Midbrain (tissue), 1 donor: Measurements from ENCODE around the gene FUBP3.

Experiments
- DNase-seq: peaks from one replicate; lab custom pipeline; 2025; lab: John Stamatoyannopoulos, UW

FUBP3 gene

DNA sequence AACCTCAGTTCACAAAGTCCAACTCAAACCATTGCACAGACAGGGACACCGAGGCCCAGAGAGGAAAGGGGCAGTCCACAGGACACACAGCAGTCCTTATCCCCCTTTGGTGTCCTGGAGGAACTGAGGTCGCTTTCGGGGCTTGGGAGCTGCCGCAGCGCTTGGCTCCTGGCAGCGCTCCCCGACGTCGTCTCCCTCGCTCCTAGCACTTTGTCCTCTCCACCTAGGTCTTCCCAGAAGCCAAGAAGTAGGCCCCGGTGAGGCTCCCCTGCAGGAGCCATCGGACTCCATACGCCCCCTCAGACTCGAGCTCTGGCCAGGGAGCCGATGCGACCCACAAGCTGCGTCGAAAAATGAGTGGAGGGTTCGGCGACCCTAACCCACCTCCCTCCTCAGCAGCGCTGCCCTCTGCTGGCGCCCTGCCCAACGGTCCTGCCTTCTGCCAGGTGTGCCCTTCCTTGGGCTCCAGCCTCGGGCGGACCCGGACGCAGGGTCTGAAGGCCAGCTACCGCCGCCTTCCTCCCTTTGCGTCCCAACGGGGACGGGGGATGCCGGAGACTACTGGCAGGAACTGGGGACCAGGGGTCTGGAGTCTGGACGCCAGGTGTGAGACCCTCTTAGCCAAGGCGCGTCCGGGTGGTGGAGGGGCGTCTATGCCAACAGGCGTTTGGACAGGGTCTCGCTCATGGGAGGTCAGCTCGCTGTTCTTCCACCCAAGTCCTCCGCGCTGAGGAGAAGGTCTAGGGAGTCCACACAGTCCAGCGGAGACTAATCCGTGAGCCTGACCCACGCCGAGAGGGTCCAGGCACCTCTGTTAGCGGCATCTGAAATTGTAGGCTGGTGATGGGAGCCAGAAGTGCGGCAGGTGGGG is 83.0 kb downstream of the FUBP3 start:
- DNase-seq = no peak

DNA sequence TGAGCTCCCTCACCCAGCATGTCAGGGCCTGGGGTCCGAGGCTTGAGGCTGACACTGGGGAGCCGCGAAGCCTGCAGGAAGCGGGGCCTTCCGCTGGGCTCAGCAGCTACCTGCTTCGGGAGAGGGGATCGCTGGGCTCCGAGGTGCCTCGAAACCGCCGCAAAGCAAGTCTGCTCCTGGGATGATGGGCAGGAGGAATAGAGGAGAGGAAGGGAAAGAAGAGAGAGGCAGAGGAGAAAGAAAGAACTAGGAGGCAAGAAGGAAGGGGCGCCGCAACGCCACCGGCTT is 83.5 kb downstream of the FUBP3 start:
- DNase-seq = no peak

DNA sequence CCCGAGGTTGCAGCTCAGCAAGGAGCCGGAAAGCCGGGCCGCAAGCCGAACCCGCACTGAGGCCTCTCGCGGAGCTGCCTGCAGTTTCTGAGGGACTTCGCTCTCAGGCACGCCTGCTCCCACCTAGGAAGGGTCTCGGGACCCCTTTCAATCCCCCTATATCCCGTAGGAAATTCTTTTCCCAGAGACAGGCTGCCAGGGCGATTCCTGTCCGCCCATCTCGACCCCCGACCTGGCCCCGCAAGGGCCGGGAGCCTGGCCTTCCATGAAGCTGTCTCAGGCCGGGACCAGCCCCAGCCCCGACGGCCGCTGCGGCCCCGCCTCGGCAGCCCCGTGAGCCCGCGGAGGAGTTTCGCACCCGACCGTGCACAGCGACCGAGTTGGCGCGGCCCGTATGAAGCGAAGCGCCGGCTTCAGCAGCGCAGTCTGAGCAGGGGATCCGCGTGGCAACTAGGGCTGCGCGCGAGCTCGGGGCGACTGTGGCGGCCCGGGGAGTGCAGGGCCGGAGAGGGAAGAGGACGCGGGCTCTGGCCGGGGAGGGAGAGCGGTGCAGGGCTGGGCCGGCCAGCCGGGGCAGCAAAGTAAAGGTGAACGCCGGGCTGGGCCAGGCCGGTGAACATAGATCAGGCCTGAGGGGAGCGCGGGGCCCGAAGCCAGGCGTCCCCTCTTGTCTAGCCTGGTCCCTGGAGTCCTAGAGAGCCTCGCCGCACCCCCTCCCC is 84.0 kb downstream of the FUBP3 start:
- no peak for DNase-seq

DNA sequence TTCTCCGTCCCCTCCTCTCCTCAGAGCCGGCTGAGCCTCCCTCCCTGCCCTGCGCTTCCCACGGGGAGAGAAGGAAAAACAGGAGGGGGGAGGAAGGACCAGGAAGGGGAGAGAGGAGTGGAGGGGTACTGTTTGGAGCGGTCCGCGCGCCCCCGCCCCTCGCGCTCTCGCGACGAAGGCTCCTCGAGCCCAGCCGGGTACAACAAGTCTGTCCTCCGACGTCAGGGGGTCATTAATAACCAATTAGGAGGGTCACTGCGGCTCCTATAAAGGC is 84.5 kb downstream of the FUBP3 start:
- no peak for DNase-seq

DNA sequence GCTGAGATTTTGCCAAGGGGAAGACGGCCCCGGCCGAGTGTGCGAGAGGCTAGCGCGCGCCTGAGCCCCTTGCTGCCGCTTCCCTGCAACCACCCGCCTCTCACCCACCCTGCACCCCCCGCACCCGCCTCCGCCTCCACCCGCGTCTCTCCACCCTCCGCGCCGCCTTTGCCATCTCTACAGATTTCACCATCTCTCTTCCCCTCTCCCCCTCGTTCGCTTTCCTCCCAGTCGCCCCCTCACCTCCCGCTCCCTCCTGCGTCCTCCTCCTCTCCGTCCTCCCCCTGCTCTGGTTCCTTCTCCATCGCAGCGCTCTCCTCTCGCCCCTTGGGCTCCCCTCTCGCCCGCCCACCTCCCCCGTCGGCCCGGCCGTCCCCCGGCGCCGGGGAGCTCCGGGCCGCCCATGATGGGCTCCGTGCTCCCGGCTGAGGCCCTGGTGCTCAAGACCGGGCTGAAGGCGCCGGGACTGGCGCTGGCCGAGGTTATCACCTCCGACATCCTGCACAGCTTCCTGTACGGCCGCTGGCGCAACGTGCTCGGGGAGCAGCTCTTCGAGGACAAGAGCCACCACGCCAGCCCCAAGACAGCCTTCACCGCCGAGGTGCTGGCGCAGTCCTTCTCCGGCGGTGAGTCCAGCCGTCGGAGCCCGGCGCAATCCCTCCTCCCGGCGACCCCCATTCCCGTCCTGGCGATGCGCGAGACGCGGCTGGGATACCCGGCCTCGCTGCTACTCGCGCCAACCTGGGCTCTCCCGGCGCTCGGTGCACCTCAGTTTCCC is 85.1 kb downstream of the FUBP3 start, which contains the start of gene PRDM12:
TSS of gene PRDM12 (plus strand) at position 344 of the 778 bp plus-strand sequence. CDS start at position 404, 60 bp downstream.
- DNase-seq = no peak

DNA sequence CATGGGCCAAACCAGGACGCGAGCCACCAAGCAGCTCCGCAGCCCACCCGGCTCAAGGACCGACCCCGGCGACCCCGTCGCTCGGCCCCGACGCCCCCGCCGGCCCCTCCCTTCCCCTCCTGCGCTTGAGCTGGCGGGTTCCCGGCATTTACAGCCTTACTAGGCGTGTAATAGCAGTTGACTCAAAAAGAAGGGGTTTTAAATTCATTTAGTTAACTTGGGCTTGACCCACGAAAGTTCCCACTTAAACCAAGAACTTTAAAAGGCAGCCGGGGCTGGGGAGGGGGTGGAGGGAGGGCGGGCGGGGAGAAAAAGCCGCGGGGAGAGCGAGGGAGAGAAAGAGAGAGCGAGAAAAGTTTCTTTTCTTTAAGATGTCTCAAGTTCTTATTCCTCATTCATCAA is 85.7 kb downstream of the FUBP3 start:
- DNase-seq = no peak

DNA sequence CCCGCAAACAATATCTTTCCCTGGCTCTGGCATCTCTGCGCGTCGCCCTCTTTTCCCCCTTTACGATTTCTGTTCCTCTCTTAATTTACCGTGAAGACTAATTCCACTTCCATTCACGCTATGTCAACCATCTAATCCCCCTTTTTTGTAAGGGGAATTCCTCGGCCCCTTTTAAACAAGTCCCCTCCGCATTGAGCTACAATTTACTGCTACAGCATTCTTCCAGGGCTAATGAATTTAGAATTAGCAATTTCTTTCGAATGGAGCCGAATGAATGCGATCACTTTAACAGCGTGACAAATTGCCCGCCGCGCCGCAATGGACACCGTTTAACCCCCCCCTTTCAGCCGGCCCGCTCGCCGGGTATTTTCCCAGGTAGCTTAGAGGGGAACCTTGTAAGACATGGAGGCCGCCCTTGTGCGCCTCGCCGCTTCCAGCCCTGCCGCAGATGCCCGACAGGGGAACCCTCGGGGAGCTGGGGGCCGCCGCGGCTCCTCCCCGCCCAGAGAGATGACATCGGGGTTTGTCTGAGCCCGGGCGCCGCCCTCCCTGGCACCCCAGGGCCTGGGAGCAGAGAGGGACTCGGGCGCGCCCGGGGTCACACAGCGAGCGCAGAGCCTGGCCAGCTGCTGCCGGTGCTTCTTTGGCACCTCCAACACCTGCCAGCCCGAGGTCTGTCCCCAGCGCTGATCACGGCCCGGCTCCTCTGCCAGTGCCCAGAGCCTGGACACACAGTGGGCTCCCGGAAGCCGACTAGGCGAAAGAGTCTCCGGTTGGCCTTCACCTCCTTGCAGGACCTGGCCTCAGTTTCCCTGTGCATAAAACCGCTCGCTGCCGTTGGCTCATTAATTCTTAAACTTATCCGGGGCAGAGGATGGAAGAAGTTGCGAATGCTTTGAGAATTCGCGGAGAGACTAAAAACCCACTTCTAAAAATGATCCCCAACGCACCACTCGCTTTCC is 86.3 kb downstream of the FUBP3 start:
- DNase-seq = no peak

DNA sequence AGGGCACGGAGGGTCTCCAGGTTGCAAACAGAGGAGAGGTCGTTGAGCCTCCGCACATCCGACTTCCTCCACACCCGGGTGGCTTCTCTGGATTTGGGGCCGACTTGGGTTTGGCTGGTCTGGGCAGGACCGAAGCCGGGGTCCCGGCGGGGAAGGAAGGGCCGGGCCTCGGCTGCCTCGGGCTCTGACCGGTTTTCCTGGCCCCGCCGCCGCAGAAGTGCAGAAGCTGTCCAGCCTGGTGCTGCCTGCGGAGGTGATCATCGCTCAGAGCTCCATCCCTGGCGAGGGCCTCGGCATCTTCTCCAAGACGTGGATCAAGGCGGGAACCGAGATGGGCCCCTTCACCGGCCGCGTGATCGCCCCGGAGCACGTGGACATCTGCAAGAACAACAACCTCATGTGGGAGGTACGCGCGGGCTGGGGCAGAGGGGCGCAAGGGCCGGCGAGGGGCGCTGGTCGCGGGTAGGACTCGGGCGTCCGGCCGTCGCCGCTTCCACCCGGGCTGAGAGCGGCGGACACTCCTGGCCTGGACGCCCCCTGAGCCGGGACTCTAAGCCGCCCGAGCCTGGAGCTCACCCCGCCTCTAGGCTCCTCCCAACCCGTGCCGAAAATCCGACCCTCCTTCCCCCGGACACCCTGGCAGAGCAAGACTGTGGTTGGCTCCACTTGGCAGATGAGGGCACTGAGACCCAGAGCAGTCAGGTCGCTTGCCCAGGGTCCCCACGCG is 87.2 kb downstream of the FUBP3 start:
- no peak for DNase-seq

DNA sequence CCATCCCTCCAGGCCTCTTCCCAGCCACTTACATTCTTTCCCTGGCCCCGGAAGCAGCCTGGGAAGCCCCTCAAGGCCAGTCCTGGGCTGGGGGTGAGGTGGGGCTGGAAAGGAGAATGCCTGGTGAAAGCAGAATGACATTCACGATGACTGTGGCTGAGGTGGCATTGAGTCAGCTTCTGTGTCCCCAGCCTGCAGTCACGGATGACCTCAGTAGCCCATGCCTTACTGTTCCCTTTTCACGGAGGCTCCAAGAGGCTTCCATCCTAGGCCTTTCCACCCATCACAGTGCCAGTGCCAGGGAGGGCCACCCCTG is 87.7 kb downstream of the FUBP3 start:
- no peak for DNase-seq

DNA sequence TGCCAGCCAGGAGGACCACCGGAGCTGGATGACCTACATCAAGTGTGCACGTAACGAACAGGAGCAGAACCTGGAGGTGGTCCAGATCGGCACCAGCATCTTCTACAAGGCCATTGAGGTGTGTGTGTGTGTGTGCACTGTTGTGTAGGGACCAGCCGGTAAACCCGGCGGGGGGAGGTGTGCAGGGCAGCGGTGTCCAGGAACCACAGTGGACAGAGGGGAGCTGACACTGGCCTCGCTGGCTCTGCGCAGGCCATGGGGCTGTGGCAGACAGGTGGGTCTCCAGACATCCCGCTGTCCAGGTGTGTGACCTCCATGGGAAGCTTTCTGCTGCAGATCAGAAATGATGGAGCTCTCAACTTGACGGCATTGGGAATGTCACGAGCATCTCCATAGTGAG is 88.8 kb downstream of the FUBP3 start:
- DNase-seq = no peak

DNA sequence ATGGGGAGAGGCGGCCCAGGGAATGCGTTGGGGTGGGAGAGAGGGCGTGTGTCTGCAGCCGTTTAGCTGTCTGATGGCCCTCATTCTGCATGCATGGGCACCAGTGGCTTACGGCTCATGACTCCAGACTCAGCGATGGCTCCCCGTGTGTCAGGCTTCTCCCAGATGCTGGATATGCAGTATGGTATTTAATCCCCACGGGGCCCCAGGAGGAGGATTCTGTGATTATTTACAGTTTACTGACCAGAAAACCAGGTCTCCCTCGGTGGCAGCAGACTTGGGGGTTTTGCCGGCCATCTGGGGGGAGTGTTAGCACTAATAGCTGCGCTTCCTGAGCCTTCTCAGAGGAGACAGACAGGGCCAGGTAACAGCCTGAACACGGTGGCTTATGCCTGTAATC is 89.3 kb downstream of the FUBP3 start:
- no peak for DNase-seq

DNA sequence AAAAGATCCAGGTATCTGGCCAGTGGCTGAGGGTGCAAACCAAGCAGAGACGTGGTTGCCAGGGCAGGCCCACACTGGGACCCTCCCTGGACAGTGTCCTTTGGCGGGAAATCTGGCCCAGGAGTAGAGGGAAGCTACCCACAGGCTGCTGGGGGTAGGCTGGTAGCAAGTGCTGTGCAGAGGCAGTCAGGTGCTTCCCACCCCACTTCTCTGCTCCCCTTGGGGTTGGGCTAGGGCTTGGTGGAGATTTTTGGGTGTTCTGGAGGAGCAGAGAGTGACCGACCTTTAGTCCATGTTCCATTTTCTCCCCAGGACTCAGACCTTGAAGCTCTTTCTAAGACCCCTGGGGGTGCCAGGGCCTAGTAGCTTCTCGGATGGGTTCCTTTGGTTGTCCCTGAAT is 90.6 kb downstream of the FUBP3 start:
- DNase-seq = no peak

DNA sequence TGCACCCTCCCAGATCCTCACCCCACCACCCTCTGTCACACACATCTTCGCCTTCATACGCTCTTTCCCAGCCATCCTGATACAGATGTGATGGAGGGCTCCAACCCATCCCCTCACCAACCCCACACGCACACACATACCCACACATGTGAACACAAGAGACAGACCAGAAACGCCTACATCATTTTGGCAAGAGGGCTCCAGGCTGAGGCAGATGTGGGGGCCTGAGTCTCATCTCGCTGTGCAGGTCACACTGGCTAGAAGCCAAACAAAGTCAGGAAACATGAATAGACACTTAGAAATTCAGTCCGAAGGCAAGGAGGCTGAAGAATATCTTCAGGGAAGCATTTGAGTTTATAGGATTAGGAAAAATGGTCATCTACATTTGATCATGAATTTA is 91.3 kb downstream of the FUBP3 start:
- no peak for DNase-seq

DNA sequence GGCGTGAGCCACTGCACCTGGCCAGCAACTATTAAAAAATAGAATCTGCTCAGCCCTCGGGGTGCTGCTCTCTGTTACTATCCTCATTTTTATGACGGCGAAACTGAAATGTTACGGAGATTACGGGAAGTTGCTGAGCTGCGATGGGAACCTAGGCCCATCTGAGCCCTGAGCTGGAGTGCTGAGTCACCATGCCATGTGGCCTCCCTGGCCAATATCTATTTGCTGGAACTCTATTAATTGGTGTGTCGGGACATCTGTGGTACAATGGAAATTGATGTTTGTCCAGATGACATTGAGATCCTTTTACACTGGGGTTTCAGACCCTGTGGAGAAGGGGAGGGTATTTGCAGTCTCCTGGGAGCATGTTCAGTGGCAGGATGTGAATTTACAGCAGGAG is 93.1 kb downstream of the FUBP3 start:
- DNase-seq = no peak

DNA sequence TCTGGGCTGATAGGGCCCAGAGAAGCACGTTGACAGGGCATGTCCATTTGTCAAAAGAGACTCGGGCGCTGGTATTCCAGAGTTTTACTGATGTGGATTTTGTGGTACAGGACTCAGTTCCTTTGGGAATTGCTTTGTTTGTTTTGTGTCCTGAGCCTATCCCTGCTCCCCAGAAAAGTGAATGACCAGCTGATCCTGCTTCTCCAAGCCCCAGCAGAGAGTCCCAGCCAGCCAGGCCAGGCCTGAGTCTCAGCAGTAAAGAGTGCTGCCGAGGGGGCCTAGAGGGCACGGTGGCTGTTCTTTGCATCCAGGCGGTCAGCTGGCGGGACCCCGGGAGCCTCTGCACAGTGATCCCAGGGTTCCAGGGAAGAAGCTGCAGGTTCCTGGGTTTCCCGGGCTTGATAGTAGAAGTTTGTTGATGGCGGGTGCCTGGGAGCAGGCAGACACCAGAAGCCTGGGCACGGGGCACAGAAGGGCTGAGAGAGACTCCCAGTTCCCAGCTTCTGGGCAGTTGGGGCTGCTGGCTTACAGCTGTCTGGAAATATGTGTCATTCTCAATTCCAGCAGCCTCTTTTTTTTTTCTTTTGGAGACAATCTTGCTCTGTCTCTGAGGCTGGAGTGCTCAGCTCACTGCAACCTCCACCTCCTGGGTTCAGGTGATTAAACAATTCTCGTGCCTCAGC is 93.7 kb downstream of the FUBP3 start:
- no peak for DNase-seq

DNA sequence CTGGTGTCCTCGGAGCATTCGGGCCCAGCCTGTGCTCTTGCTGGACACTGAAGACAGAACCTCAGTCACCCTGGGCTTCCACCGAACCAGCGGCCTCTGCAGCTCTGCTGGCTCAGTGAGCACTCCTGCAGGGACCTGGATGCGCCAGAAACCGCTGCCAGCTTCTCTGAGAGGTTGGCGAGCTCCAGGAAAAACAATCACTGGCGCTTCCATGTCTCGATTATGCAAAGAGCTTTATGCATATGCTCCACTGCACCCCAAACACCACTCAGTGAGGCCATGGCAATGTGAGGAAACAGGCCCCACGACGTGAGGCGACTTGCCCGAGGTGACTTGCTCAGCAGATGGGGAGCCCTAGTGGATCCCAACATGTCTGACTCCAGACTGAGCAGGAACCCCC is 96.0 kb downstream of the FUBP3 start:
- DNase-seq = no peak

DNA sequence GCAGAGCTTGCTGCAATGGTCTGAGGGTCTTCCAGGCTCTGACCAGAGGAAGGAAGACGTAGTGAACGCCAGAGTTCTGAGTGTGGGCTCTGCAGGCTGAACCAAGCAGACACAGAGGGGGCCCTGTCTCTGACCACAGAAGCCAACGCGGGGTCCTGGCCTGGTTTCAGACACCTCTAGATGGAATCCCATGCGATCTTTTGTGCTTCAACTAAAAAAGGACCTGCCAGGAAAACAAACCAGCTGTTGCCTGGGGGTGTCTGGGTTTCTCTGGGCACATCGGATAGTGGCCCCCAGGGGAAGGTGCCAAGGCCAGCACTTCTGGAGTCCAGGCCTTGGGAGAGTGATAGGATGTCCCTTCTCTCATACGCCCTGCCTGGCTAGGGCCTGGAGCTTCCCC is 97.9 kb downstream of the FUBP3 start:
- no peak for DNase-seq

DNA sequence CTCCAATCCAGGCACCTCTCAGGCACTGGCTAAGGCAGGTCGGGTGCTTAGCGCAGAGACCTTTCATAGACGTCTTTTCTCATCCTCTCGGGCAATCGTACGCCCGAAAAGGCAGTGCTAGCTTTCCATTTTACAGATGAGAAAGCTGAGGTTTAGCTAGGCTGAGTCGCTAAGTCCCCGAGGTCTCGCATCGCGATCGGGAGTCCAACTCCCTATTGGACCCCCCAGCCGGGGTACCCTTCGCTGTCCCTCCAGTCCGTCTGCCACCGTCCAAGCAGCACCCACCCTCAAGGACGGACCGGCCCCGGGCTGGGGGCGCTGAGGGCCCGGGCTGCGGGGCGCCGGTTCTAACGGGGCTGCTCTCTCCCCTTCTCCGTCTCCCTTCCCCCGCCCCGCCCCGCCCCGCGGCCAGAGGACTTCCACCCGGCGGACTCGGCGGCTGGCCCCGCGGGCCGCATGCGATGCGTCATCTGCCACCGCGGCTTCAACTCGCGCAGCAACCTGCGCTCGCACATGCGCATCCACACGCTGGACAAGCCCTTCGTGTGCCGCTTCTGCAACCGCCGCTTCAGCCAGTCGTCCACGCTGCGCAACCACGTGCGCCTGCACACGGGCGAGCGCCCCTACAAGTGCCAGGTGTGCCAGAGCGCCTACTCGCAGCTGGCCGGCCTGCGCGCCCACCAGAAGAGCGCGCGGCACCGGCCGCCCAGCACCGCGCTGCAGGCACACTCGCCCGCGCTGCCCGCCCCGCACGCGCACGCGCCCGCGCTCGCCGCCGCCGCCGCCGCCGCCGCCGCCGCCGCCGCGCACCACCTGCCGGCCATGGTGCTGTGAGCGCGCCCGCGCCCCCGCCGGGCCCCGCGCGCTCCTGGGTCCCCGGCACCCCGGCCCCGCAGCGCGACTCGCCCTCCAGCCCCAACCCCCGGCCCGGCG is 101.7 kb downstream of the FUBP3 start:
- peak; percentile 8 for DNase-seq

DNA sequence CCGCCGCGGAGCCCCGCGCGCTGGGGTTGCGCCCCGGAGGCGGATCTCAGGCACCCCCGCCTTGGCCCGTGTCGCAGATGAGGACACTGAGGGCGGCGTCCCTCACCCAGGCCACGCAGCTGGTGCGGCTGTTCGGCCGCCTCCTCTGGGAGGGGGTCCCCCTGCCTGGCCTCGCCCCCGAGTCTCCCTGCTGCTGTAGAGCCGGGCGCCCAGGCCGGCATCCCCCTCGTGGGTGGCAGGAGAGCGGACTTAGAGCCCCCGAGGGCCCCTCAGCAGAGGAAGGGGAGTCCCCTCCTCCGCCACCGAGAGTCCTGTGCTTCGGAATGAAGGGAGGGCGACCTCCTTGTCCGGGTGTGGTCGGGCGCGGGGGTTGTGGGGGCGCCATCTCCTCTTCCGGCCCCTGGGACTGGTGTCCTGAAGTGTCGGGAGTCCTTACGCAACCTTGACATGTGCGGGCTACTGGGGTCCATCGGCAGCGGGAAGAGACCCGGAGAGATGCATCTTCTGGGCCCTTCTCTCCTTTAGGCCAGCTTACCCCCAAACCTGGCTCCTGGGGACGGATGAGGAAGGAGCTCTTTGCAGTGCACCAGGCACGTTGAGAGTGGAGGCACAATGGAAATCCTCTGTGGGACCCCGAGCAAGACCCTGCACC is 102.5 kb downstream of the FUBP3 start:
- DNase-seq = no peak
